K562 (cell line): ENCODE data around the gene KMT2E. TPM values are rescaled to one million over a fixed set of nuclear protein-coding genes. Genes with fewer than 3 reads are reported as not detected.

Experiments
- ATAC-seq: fragments of 200-7000 bp; cut with Tn5 transposase; 3 replicates; pipeline ENCODE4 v1.9.1; 2020; ENCODE audit warnings: moderate library complexity
- BruUV-seq: library from RNA; stranded (reverse); fragments of 400-500 nt; replicated peaks from 2 replicates; lab custom pipeline; 2021; lab: Mats Ljungman, UMichigan
- CTCF ChIA-PET: fragments of 300-600 bp; formaldehyde crosslinking; extraction: SDS; loops from one replicate; lab custom pipeline; 2021; ENCODE audit warnings: low intra/inter-chr PET ratio; lab: Yijun Ruan, JAX
- POLR2A ChIA-PET: fragments of 300-600, 350-650 bp; sonication (Branson Sonifier 250); formaldehyde crosslinking; extraction: SDS; loops from one replicate; lab custom pipeline; 2021; ENCODE audit warnings: antibody characterized with exemption, inconsistent platforms; lab: Yijun Ruan, JAX
- DNase-seq, 4 experiments: peaks; one replicate each; pipeline versions ENCODE4 v3.0.0 to v3.0.0-alpha.2; 2011 to 2018; ENCODE audit warnings: low spot score in 3 of 4, mixed read lengths in 3 of 4; ENCODE audit errors: extremely low read depth in 1 of 4
- FAIRE-seq: peaks from 2 replicates; lab custom pipeline; 2011; peaks lifted over from hg19 to GRCh38; lab: Jason Lieb, UNC
- H2AFZ ChIP-seq: 2 replicates; pipeline ENCODE4 v1.6.0; 2011; ENCODE audit warnings: low read depth, low read length, control low read depth, inconsistent platforms
- H3K27ac ChIP-seq: fragments of 200-600 bp; 3 replicates; pipeline ENCODE4 v1.8.0; 2011; ENCODE audit warnings: low read depth, mild to moderate bottlenecking, control low read depth, inconsistent platforms, low read length, moderate library complexity, mixed read lengths; ENCODE audit errors: extremely low read depth
- H3K27me3 ChIP-seq, 2 experiments: fragments of 300-600 bp in 1 of 2; 2 replicates in 1 of 2; 3 replicates in 1 of 2; pipeline versions ENCODE4 v1.6.0 to v1.8.0; 2011; ENCODE audit warnings: inconsistent platforms in 2 of 2, low read length in 2 of 2, mild to moderate bottlenecking in 1 of 2, mixed read lengths in 1 of 2, moderate library complexity in 1 of 2; ENCODE audit not compliant: control insufficient read depth in 2 of 2, insufficient read depth in 2 of 2
- H3K36me3 ChIP-seq: fragments of 300-600 bp; 3 replicates; pipeline ENCODE4 v1.8.0; 2011; ENCODE audit warnings: mild to moderate bottlenecking, low read length, inconsistent platforms; ENCODE audit not compliant: control insufficient read depth, insufficient read depth
- H3K4me1 ChIP-seq, 2 experiments: fragments of 200-600 bp in 1 of 2; replicated peaks in 1 of 2; 2 replicates in 1 of 2; 3 replicates in 1 of 2; pipeline versions ENCODE4 v1.5.1 to v1.8.0; 2011; ENCODE audit warnings: inconsistent platforms in 2 of 2, low read length in 2 of 2, mild to moderate bottlenecking in 1 of 2, mixed read lengths in 1 of 2, moderate library complexity in 1 of 2; ENCODE audit not compliant: control insufficient read depth in 2 of 2, insufficient read depth in 2 of 2
- H3K4me2 ChIP-seq: 2 replicates; pipeline ENCODE4 v1.6.1; 2011; ENCODE audit warnings: low read length, control low read depth, inconsistent platforms, mixed read lengths; ENCODE audit not compliant: insufficient read depth
- H3K4me3 ChIP-seq: fragments of 200-600 bp; sonication (generic), shearing (Covaris generic); 2 replicates; pipeline ENCODE4 v1.5.1; 2016; ENCODE audit warnings: control low read depth, inconsistent platforms
- H3K79me2 ChIP-seq: fragments of 200-600 bp; 3 replicates; pipeline ENCODE4 v1.8.0; 2011; ENCODE audit warnings: low read length, inconsistent platforms; ENCODE audit not compliant: control insufficient read depth, insufficient read depth
- H3K9ac ChIP-seq, 2 experiments: 2 replicates each; pipeline versions ENCODE4 v1.6.0 to v1.6.1; 2011; ENCODE audit warnings: low read depth in 2 of 2, low read length in 2 of 2, control low read depth in 1 of 2, inconsistent platforms in 1 of 2, mild to moderate bottlenecking in 1 of 2, mixed read lengths in 1 of 2; ENCODE audit not compliant: insufficient read depth in 1 of 2
- H3K9me1 ChIP-seq: one replicate; pipeline ENCODE4 v1.6.0; 2011; ENCODE audit warnings: inconsistent platforms, mild to moderate bottlenecking, low read length, moderate library complexity; ENCODE audit not compliant: control insufficient read depth, insufficient read depth
- H3K9me3 ChIP-seq: replicated peaks from 2 replicates; pipeline ENCODE4 v1.5.1; 2011; ENCODE audit warnings: low read depth, low read length, inconsistent platforms; ENCODE audit not compliant: control insufficient read depth, insufficient read depth
- H4K20me1 ChIP-seq: replicated peaks from 2 replicates; pipeline ENCODE4 v1.6.1; 2011; ENCODE audit warnings: low read length, inconsistent platforms, mixed read lengths; ENCODE audit not compliant: control insufficient read depth, insufficient read depth
- CBX3 ChIP-seq, 2 experiments: IDR thresholded peaks; 1 replicate in 1 of 2; 2 replicates in 1 of 2; pipeline ENCODE4 v1.6.1; 2012; ENCODE audit warnings: inconsistent platforms in 2 of 2, low read length in 2 of 2, borderline replicate concordance in 1 of 2, control low read depth in 1 of 2
- IFI16 ChIP-seq: fragments of 250-450 bp; sonication (Bioruptor Pico); IDR thresholded peaks from 2 replicates; pipeline ENCODE4 v2.1.2; 2022; ENCODE audit warnings: mild to moderate bottlenecking, inconsistent platforms
- MTF1 ChIP-seq: fragments of 250-450 bp; sonication (Bioruptor Pico); IDR thresholded peaks from 2 replicates; pipeline ENCODE4 v1.9.0; 2021; ENCODE audit warnings: moderate library complexity, mild to moderate bottlenecking, inconsistent platforms, borderline replicate concordance
- RAD51 ChIP-seq: fragments of 450-650 bp; IDR thresholded peaks from 2 replicates; pipeline ENCODE4 v1.7.1; 2016; ENCODE audit warnings: low read depth, mild to moderate bottlenecking, borderline replicate concordance
- ZNF12 ChIP-seq: sonication (generic); formaldehyde crosslinking; IDR thresholded peaks from 2 replicates; pipeline ENCODE4 v1.4.0; 2020; ENCODE audit warnings: mild to moderate bottlenecking, missing genetic modification reagents
- ZNF133 ChIP-seq: fragments of 250-450 bp; sonication (Bioruptor Pico); IDR thresholded peaks from 2 replicates; pipeline ENCODE4 v1.4.0; 2020; ENCODE audit warnings: mild to moderate bottlenecking
- WGBS: fragments of 100-300 bp; shearing (Covaris generic); methylation state at CpG from one replicate; pipeline ENCODE4 v1.1.6; 2016; ENCODE audit warnings: low coverage, mixed read lengths; ENCODE audit not compliant: insufficient coverage; ENCODE audit errors: missing lambda C conversion rate; 5-methylcytosine and 5-hydroxymethylcytosine counted together
- in situ Hi-C: fragments of 300-500 bp; cut with MboI; formaldehyde crosslinking; loops from 4 replicates; pipeline ENCODE4 v1.15.0; 2018; ENCODE audit warnings: inconsistent platforms, mixed read lengths
- intact Hi-C: fragments of 100-400 bp; cut with micrococcal nuclease; formaldehyde crosslinking; loops from 2 replicates; pipeline ENCODE4 v1.14.2; 2022
- polyA plus RNA-seq, 8 experiments: library from polyadenylated mRNA; depleted of rRNA in 4 of 8; stranded (reverse) in 5 of 8; unstranded in 3 of 8; fragments of >200 nt; fragmentation: Nextera tagmentation in 2 of 8; fragmentation: Illumina TruSeq in 1 of 8; extraction: Ambion mirVana in 2 of 8; extraction: Trizol in 1 of 8; gene quantifications; 2 replicates each; pipeline versions ENCODE4 v1.2.1 to v1.2.3, GENCODE V29; 2011 to 2014; ENCODE audit warnings: inconsistent platforms in 1 of 8, missing spikeins in 1 of 8
- total RNA-seq, 7 experiments: library from RNA; depleted of rRNA in 6 of 7; stranded (reverse); fragments of >200 nt in 6 of 7; fragmentation: Illumina TruSeq in 2 of 7; extraction: Trizol in 2 of 7; gene quantifications; 2 replicates each; pipeline versions ENCODE4 v1.2.1 to v1.2.3, GENCODE V29; 2011 to 2021; ENCODE audit warnings: low replicate concordance in 1 of 7
- TF ChIP-seq, protein P1 (sequence below): conservative IDR thresholded peaks from 2 replicates; pipeline ENCODE4 v1.6.1; 2011; ENCODE audit warnings: low read depth, mild to moderate bottlenecking, low read length; ENCODE audit not compliant: control insufficient read depth
- TF ChIP-seq, protein P2 (sequence below): sonication (generic); formaldehyde crosslinking; IDR thresholded peaks from 2 replicates; pipeline ENCODE4 v1.9.0; 2022; ENCODE audit warnings: mild to moderate bottlenecking, missing genetic modification reagents
- TF ChIP-seq, protein P3 (sequence below): sonication (generic); formaldehyde crosslinking; IDR thresholded peaks from 2 replicates; pipeline ENCODE4 v1.5.0; 2020; ENCODE audit warnings: missing genetic modification reagents

The KMT2E gene
- total and polyA plus RNA-seq, 9 of the 15 experiments (the other 6 are each of a cell fraction or from before 2014, with no cell fraction given), result 8.9 to 55.3 (median 38.1) TPM

DNA sequence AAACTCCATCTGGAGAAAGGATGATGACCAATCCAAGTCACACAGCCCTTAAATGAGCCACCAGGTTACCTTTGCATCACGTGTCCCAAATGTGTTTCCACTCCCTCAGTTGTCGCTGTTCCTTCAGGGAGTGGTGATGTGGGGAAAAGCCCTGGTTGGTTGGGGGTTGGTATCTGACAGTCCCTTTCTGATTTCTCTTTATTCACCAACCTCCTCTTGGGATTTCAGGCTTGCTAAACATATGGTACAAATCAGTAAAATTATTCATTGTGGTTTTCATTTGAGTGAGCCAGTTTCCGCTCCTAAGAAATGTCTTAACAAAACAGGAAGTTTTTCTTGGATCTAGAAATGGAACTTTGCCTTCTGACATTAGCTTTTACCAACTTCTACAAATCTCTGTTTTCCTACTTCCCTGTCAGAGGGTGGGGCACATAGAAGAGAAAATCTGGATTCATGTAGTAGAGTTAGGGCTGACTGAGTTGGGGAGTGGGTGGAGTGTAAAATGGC lies 40.0 kb upstream of the KMT2E start:
- BruUV-seq, result no TSS peak

More for the DNA sequence above, 40.0 kb upstream of the KMT2E start:
- no peak overlapping the region for H3K9ac ChIP-seq
- 34% methylated on average over 3 of the region's 3 CpGs for WGBS
- in situ Hi-C loops, result no loop called here
- no peak overlapping the region for H2AFZ ChIP-seq
- H3K27me3 ChIP-seq, result no peaks in the 10 kb centered on the region; a peak in 1 of 5 replicates
- H4K20me1 ChIP-seq, result no peaks in the 10 kb centered on the region
- no peaks in the 10 kb centered on the region for H3K36me3 ChIP-seq
- no peaks in the 10 kb centered on the region for H3K9me1 ChIP-seq
- TF ChIP-seq, protein P1, sequence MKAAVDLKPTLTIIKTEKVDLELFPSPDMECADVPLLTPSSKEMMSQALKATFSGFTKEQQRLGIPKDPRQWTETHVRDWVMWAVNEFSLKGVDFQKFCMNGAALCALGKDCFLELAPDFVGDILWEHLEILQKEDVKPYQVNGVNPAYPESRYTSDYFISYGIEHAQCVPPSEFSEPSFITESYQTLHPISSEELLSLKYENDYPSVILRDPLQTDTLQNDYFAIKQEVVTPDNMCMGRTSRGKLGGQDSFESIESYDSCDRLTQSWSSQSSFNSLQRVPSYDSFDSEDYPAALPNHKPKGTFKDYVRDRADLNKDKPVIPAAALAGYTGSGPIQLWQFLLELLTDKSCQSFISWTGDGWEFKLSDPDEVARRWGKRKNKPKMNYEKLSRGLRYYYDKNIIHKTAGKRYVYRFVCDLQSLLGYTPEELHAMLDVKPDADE, result no peak
- TF ChIP-seq ZNF12 (CRISPR knock-in tag) (peak; percentile 5; the same call in 1 of the 2 replicates), MTF1 (CRISPR knock-in tag) (no peak), CBX3 (IDR thresholded peaks at IDR 0.05; ENCODE audit: borderline replicate concordance in 1 of 2, low read length in 2 of 2) (no peak), IFI16 (CRISPR knock-in tag) (no peak), RAD51 (peak; percentile 52; the same call in 1 of the 2 replicates), ZNF133 (CRISPR knock-in tag) (no peak)
- TF ChIP-seq, protein P2, sequence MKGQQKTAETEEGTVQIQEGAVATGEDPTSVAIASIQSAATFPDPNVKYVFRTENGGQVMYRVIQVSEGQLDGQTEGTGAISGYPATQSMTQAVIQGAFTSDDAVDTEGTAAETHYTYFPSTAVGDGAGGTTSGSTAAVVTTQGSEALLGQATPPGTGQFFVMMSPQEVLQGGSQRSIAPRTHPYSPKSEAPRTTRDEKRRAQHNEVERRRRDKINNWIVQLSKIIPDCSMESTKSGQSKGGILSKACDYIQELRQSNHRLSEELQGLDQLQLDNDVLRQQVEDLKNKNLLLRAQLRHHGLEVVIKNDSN, result peak; percentile 59
- TF ChIP-seq, protein P3, sequence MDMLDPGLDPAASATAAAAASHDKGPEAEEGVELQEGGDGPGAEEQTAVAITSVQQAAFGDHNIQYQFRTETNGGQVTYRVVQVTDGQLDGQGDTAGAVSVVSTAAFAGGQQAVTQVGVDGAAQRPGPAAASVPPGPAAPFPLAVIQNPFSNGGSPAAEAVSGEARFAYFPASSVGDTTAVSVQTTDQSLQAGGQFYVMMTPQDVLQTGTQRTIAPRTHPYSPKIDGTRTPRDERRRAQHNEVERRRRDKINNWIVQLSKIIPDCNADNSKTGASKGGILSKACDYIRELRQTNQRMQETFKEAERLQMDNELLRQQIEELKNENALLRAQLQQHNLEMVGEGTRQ (CRISPR knock-in tag), result peak; percentile 67
- DNase-seq, result no peak
- intact Hi-C loops, result no loop called here
- H3K4me2 ChIP-seq, result no peak overlapping the region
- H3K9me3 ChIP-seq, result no peaks in the 10 kb centered on the region
- H3K79me2 ChIP-seq, result no peaks in the 10 kb centered on the region
- ATAC-seq, result no peak; the same call in 2 of the 3 replicates
- ChIA-PET CTCF (no interaction called here), POLR2A (interaction anchor here (0.8 to 1.3 kb wide), 2 partner anchors 9 to 10 kb away, joined by 3 to 4 read pairs; no protein-coding TSS in a partner anchor)
- FAIRE-seq, result no peak
- H3K4me1 ChIP-seq, result no peaks in the 10 kb centered on the region
- no peak overlapping the region for H3K4me3 ChIP-seq
- H3K27ac ChIP-seq, result no peak overlapping the region
